A549 (cell line): ENCODE data around the gene KIF5C.

Source experiments
- JUN ChIP-seq, 2 experiments: fragments of >200 bp; sonication (Bioruptor Twin); formaldehyde crosslinking; IDR thresholded peaks; 2 replicates in 1 of 2; 3 replicates in 1 of 2; pipeline ENCODE4 v1.6.1; 2016 to 2017
- POLR2A ChIP-seq: IDR thresholded peaks from 2 replicates; pipeline ENCODE4 v1.6.1; 2012; ENCODE audit warnings: mild to moderate bottlenecking, low read length

- TF ChIP-seq JUN (IDR thresholded peaks at IDR 0.05) (no peak), POLR2A (no peak)
Measured at GRCh38 chr2:148876202-148876594, 1.2 kb downstream of the KIF5C start.
